GM12892 (cell line): ENCODE results near the gene NDUFA5.
A peak's percentile ranks its signal among the peaks of the same experiment; 100 is the strongest.
"Not testable (repeated sequence)": the region's sequence is repeated elsewhere in the genome, so short reads cannot be mapped to it uniquely, and the experiment has no call there.

Source experiments
- DNase-seq: peaks from one replicate; pipeline ENCODE4 v3.0.0; 2011; ENCODE audit not compliant: insufficient read length
- FAIRE-seq: peaks from 2 replicates; lab custom pipeline; 2011; peaks lifted over from hg19 to GRCh38; lab: Jason Lieb, UNC
- POLR2A ChIP-seq: IDR thresholded peaks from 2 replicates; pipeline ENCODE4 v1.6.1; 2011; ENCODE audit warnings: low read depth, low read length, control low read depth
- POLR2AphosphoS5 ChIP-seq: IDR thresholded peaks from 2 replicates; pipeline ENCODE4 v1.6.1; 2011; ENCODE audit warnings: low read depth, low read length, control low read depth
- TAF1 ChIP-seq: IDR thresholded peaks from 2 replicates; pipeline ENCODE4 v1.6.1; 2011; ENCODE audit warnings: low read depth, mild to moderate bottlenecking, control low read depth, low read length, borderline replicate concordance

The NDUFA5 gene

GRCh38 chr7:123553159-123553558 is 4.5 kb downstream of the NDUFA5 start:
- TF ChIP-seq POLR2A (no peak), POLR2AphosphoS5 (no peak), TAF1 (no peak)
- DNase-seq = no peak
- no peak for FAIRE-seq

DNA sequence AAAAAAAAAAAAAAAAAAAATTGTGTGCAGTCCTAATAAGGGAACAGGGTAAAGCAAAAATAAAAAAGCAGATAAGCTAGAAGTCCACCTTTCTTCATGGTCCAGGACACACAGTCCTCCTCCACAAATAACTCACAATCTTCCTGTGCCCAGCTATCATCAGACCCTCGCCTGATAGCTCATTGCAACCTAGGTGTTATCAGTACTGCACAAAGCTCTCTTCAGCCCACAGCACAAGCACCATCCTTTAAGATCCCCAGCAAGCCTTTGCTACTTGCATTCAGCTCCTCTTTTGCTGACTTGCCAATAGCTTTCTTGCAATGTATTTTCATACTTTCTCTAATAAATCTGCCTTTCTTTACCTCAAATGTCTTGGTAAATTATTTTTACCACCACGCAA is 5.0 kb downstream of the NDUFA5 start:
- FAIRE-seq (no peak), DNase-seq (no peak)
- TF ChIP-seq POLR2AphosphoS5 = no peak

GRCh38 chr7:123552134-123552533 is 5.5 kb downstream of the NDUFA5 start:
- DNase-seq, FAIRE-seq: not testable (repeated sequence)

GRCh38 chr7:123548406-123548805 is 9.2 kb downstream of the NDUFA5 start:
- FAIRE-seq (no peak), DNase-seq (no peak)
- TF ChIP-seq TAF1 (no peak), POLR2AphosphoS5 (no peak), POLR2A (no peak)

DNA sequence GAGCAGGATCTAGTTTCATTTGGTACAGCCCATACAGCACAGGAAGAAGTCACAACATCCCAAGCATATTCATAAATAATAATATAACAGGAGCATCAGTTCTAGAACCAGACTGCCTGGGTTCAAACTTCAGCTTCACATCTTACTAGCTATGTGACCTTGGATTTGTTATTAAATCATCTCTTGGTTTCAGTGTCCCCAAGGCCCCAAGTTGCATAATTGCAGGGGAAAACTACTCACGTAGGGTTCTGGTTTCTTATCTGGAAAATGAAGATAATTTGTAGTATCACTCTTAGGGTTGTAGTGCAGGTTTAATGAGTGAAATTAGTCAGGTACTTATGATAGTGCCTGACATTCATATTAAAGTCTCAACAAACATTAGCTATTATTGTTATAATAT is 17.7 kb downstream of the NDUFA5 start:
- TF ChIP-seq POLR2AphosphoS5 = no peak
- no peak for FAIRE-seq
- no peak for DNase-seq

DNA sequence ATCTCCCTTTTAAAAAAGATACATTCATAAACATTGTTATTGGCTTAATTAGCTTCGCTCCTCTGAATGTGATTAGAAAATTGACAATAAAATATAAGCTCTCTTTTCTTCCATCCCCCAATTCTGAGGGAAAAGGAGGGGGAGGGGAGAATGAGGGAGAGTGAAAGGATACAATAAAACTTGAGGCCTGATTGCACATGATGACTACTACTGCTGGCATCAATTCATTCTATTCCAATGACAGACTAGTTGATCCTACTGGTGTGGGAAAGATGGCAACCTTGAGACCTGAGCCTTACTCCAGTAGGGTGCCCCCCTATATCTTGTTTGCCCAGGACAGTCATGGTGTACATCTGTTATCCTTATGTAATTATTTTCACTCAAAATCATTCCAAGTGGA is 18.7 kb downstream of the NDUFA5 start:
- FAIRE-seq (no peak), DNase-seq (no peak)
- TF ChIP-seq POLR2AphosphoS5 (no peak), POLR2A (no peak), TAF1 (no peak)

GRCh38 chr7:123538189-123538714 is 19.4 kb downstream of the NDUFA5 start:
- DNase-seq (no peak), FAIRE-seq (no peak)
- no peak for TF ChIP-seq TAF1
- no peak for TF ChIP-seq POLR2AphosphoS5
- TF ChIP-seq POLR2A = no peak

DNA sequence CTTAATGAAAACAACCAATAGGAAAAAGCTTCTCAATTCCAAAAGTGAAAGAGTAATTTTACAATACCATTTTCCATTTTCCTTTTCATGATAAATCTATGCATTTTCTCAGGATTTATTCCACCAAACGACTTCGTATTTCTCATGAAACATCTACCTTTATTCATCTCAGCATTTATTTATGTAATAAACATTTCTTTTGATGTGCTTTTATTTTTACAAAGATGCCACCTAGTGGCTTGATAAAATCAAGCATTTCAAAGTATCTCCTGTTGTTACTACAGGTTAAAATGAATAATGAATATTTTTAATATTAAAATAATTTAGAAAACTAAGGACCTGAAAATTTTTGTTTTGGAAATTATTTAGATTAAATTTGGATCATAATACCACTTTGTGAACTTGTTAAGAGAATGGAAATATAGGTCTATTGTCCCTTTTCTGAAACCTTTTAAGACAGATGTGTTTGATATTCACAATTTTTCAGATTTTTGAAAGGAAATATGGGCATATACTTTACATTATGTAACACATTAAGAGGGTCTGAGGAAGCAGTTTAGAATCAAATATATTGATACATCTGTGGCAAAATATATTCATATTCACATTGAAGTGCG is 20.5 kb downstream of the NDUFA5 start:
- TF ChIP-seq POLR2AphosphoS5 = no peak
- FAIRE-seq = no peak
- DNase-seq = no peak

DNA sequence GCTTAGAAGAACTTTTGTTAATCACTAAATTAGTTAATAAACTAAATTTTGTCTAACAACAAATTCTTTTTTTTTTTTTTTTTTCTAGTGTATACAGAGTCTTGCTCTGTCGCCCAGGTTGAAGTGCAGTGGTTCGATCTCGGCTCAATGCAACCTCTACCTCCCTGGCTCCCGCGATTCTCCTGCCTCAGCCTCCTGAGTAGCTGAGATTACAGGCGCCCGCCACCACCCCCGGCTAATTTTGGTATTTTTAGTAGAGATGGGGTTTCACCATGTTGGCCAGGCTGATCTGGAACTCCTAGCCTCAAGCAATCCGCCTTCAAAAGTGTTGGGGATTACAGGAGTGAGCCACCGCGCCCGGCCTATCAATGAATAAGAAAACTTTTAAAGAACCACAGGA is 22.1 kb downstream of the NDUFA5 start:
- DNase-seq (no peak), FAIRE-seq (no peak)
- TF ChIP-seq POLR2AphosphoS5 = no peak
- no peak for TF ChIP-seq TAF1
- TF ChIP-seq POLR2A = no peak

DNA sequence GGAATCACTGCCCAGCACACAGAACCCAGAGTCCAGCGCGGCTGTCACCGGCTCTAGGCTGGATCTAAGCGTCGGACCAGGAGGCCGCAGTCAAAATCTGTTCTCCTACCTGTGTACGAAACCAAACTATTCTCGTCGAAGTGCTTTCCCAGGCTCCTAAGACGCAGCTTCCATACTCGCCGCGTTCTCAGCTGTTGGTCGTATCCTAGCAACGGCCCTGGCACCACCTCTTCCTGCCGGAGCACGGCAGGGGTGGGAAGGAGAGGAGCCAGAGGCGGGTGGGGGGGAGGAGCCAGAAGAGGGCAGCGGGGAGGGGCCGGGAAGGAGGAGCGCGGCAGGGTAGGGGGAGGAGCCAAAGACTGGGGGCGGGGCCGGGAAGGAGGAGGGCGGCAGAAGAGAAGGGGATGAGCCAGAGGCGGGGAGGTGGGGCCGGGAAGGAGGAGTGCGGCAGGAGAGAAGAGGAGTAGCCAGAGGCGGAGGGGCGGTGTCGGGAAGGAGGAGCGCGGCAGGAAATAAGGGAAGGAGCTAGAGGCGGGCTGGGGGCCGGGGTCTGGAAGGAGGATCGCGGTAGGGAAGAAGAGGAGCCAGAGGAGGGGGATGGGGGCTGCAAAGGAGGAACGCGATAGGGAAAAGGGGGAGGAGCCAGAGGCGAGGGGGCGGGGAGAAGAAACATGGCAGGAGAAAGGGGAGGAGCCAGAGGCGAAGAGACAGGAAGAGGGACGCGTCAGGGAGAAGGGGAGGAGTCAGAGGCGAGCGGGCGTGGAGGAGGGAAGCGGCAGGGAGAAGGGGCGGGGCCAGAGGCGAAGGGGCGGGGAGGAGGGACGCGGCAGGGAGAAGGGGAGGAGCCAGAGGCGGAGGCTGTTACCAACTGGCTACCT is 23.0 kb downstream of the NDUFA5 start, which contains the start of gene IQUB:
TSS of gene IQUB (minus strand) at position 213 of the 878 bp plus-strand sequence. CDS start 22,255 bp downstream, outside the sequence.
- peak; percentile 93 for FAIRE-seq
- no peak for TF ChIP-seq POLR2AphosphoS5
- TF ChIP-seq POLR2A = peak; percentile 39; the same call in 1 of the 2 replicates
- no peak for TF ChIP-seq TAF1
- peak; percentile 66 for DNase-seq

DNA sequence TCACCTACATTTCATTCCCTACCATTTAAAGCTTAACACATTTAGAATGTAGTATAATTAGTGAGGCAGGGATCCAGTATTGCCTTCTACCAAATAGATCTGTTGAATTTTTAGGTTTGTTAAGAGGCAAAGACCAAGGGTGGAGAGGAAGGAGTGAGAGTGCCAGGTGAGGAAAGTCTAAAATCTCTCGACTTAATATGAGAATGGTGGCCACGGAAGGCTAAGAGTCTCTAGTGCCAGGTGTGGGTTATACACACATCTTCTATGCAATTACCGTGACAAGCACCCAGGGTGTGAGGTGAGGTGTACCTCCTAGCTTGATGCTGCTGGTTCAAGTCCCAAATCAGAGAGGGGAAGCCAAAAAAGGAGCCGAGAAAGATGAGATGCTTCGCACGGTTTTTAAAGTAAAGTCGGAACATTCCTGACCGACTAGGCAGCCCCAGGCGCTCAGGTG is 23.7 kb downstream of the NDUFA5 start:
- TF ChIP-seq TAF1 = no peak
- TF ChIP-seq POLR2AphosphoS5 = no peak
- TF ChIP-seq POLR2A = no peak
- FAIRE-seq (peak; percentile 42), DNase-seq (no peak)

- TF ChIP-seq POLR2AphosphoS5 (no peak), TAF1 (no peak), POLR2A (no peak)
- DNase-seq = no peak
- no peak for FAIRE-seq
These were observed 24.1 kb downstream of the NDUFA5 start for GRCh38 chr7:123533553-123533917.

DNA sequence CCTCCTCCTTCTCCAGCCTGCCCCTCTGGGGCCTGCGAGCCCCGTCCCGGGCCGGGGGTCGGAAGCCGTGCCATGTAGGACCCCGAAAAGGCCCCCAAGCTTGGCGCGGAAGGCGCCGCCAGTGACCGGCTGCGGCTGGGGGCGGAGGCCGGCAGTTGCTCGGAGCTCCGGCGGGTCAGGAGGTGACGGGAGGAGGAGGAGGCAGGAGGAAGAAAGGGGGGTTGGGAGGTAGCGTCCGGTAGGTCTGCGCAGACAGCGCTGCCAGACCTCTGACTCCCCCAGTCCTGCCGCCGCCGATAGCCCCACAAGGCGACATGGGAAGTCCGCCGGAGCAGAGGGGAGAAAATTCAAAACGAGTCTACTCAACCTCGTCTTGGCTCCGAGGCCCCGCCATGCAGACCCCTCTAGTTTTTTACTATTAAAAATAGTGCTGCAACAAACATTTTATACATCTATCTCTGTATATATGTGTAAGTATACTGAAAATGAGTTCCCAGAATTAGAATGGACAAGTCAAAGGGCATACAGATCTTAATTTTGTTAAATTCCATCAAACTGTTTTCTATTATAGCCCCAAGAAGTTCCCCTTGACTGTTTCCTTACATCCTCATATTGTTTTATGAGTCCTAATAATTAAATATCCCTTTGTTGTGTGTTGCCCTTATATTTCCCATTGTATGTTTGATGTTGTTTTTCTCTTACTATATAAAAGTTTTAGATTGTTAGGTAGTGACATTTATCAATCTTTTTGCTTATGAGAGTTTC is 24.6 kb downstream of the NDUFA5 start:
- not testable (repeated sequence) for DNase-seq
- peak; percentile 90 for FAIRE-seq

GRCh38 chr7:123532343-123532742 is 25.3 kb downstream of the NDUFA5 start:
- not testable (repeated sequence) for DNase-seq
- FAIRE-seq = peak; percentile 9

GRCh38 chr7:123530035-123530591 is 27.5 kb downstream of the NDUFA5 start:
- FAIRE-seq, DNase-seq: not testable (repeated sequence)
